ENCODE data around the gene SLC6A20.
"Not testable (repeated sequence)": the region's sequence is repeated elsewhere in the genome, so short reads cannot be mapped to it uniquely, and the experiment has no call there.

SLC6A20 gene

DNA sequence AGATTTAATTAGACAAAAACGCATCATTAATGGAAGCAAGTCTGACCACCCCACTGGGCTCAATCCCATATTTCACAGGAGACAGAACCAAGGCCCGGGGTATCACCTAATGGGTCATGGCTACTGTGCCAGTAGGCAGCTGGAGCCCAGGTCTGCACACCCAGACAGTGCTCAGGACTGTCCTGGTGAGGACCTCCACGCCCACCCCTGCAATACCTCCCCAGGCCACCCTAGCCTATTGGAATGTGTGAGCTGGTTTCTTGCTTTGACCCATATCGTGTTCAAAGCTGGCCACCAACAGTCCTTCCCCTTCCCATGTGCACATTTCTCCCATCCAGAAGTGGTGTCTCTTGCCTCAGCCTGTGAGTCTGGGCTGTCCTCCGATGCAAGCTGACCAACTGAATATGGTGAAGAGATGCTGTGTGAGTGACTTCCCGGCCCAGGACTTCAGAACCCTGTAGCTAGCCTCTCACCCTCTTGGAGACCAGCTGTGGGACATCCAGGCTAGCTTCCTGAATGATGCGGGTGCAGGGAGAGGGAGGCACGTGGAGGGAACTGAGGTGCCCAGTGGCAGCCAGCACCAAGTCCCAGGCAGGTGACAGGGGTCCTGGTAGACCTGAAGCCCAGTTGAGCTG is 19.1 kb downstream of the SLC6A20 start:
- DNase-seq = no peak

DNA sequence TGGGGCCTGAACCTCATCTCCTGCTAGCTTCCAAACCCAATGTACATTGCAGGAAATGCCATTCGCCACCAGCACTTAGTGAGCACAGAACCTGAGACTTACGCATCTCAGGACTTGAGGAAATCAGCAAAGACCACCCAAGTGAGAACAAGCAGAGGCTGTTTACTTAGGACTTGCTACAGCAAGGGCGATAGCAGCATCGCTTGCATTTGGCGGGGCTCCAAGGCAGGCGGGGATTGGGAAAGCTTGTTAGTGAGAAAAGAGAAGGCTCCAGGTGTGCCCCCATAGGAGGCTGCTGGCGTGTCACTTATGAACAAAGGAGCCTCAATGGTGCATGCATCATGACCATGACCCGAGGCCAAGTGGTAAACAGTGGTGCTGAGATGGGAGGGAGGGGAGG is 19.7 kb downstream of the SLC6A20 start:
- DNase-seq = no peak

DNA sequence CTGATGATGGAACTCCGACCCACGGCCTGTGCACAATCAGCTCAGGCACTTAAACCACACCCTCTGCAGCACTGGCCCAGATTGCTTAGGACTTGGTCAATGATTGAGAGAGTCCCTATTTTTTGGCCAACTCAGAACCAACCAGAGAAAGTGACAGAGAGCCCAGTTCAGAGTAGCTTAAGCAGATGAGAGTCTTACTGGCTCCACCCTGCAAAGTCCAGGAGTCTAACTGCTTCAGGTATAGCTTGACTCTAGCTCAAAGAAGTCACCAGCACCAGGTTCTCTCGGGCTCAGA is 20.1 kb downstream of the SLC6A20 start:
- DNase-seq = no peak

DNA sequence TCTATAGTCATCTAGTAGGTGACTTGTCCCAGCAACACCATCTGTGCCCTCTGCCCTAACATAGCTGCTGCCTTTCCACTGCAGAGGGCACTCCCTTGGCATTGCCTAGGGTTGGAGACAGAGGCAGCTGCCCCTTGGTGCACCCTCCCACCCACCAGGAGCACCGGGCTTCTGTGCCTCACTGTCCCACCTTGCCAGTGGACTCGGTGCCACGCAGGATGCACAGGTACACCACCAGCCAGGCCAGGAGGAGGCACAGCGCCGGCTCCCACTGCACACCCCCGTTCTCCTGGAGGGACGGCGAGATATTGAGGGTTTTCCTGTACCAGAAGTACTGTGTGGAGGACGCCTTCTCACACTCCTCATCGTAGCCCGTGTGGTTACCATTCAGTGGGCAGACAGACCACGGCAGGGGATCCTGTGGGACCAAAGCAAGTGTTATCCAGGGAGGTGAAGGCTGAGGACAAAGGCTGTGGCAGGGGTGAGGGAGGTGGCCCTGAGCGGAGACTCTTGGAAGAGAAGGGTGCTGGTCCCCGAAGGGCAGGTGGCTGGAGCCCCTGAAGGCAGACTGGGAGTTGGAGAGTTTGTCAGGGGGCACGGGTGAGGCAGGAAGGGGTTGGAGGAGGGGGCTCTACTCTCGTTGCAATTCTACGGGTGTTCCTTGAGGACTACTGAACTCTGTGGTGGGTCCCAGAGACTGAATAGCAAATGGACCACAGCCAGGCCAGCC is 20.6 kb downstream of the SLC6A20 start:
- DNase-seq = no peak

DNA sequence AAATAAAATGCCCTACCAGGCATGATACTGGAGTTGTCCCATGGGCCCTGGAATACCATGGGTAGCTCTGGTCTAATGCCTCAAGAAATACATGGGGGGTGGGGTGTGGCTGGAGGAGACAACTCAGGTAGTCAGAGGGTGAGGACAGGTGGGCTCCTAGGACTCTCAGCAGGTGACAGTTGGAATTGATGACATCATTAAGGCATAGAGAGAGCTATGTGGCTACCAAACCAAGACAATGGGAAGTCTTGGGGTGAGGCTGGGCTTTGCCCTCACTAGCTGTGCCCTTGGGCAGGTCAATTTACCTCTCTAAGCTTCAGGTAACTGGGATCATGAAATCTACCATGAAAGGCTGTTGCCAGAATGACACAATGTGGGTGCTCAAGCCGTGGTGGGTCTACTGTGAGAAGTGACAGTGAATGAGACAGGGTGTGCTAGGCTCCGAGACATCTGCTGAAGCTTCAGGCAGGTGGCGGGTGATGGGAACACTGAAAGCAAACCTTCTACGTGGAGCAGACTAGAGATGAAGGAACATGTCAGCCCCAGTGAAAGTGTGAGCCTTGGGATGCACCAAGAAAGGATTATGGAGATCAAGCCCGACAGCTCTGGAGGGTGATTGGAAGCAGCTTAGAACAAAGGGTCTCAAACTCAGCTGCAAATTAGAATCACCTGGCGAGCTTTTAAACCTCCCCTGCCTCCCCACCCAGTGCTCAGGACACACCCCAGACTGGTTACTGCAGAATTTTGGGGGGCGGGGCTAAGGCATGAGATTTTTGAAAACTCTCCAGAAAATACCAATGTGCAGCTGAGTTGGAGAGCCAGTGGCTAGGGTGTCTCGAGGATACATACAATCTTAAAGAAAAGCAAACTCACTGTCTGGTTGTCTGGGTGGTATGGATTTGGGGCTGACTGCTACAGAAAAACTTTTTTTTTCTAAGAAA is 21.5 kb downstream of the SLC6A20 start:
- DNase-seq = no peak

DNA sequence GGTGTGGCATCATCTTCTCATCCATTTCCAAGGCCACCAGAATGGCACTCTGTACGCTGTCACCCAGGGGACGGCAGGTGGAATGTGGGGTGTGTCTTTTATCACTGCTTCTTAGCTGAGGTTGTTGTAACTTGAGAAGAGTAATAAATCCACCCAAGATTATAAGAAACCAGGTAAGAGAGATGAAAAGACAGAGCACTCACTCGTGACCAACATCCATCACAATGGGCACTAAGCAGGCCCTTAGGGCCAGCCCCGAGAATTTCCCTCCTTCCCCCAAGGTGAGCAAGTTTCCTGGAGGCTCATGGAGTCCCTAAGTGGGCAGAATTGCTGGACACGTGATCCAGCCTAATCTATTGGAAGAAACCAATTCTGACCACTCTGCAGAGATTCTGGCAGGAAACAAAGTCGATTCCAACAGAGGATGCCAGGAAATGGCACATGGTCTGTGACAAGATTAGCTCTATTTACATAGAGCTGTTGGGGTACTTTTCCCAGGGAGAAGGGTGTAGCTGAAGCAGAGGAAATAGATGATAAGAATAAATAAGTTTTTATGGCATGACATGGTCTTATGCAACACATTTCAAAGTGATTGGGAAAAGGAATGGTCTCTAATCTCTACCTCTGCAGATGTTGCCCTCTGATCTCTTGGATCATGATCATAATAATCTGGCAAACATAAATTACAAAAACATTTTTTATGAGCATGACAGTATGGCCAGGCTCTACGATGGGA is 22.5 kb downstream of the SLC6A20 start:
- DNase-seq = no peak

DNA sequence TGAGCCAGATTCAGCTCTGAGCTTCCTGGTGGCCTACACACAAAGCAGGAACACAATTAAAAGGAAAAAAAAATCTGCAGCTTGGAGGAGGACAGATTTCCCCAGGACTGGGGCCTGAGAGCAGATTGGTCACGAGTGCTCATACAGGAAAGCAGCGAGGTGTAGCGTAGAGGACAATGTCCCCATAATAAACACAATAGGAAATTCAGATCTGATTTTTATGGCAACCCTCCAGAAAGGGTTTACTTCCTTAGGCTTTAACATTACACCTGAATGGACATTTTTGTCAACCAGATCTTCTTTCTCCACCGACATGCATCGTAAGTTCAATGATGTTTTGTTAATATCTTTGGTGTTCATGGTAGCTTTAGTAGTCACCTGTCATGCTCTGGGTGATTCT is 23.3 kb downstream of the SLC6A20 start:
- DNase-seq = no peak

DNA sequence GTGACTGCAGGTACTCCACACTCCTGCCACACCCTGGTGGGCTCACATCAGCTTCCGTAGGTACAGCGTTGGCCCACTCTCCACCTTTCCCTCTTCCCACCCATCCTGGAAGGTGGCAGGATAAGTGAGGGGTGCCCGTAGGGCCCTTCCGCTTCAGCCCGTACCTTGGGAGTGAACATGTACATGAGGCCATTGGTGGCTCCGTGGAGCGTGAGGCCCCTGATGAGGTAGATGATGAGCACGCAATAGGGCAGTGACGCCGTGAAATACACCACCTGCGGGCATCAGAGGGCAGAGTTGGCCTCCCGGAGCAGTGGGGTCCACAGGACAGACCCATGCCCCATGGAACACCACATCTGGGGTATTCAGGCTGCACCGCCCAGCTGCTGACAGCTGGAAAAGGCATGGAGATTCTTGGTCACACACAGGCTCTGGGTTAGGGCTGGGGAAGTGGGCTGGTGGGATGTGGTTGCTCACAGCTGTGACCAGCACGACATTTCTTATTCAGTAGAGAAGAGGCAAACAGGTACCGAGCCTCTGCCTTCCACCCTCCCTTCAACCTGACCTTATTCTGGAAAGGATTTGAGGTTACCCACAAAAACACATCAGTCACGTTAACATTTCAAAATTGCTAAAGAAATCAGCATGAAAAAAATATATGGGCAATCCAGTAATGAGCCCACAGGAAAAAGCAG is 23.8 kb downstream of the SLC6A20 start:
- no peak for DNase-seq

DNA sequence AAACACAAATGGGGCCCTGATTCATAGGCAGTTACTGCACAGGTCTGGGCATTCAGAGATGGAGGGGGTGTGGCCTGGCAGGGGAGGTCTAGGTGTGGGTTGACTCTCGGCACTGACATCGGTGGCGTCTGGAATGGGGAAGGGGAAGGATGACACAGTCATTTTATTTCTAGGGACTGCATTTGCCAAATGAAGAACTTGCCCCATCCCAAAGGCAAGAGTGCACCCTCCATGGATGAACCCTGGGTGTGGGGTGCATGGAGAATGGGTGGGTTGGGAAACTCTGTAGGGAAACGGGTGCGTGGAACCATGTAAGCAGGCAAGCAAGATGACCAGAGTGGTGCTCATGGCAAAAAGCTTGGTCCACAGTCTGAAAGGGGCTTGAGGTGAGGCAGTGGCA is 24.5 kb downstream of the SLC6A20 start:
- no peak for DNase-seq

DNA sequence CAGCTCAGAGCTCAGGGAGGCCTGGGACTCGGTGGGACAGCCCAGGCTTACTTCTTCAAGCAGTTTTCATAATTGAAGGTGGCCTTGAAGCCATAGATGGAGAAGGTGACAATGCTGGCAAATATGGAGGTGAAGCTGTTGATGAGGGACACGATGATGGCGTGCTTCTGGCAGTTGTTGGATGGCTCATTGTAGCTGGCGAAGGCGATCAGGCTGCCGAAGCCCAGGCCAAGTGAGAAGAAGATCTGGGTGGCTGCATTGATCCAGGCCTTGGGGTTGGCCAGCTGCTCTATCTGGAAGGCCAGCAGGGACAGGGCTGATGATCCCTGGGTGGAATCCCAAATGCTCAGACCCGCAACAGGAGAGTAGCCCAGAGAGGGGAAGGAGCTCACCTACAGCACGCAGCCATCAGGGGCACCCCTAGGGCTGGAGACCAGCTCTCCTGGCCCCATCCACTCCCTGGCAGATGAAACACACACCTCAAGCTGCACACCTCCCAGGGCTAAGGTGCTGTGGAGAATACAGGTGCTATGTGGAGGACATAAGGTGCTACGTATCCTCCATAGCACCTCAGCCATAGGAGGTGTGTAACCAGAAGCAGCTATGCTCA is 25.1 kb downstream of the SLC6A20 start:
- DNase-seq = no peak

DNA sequence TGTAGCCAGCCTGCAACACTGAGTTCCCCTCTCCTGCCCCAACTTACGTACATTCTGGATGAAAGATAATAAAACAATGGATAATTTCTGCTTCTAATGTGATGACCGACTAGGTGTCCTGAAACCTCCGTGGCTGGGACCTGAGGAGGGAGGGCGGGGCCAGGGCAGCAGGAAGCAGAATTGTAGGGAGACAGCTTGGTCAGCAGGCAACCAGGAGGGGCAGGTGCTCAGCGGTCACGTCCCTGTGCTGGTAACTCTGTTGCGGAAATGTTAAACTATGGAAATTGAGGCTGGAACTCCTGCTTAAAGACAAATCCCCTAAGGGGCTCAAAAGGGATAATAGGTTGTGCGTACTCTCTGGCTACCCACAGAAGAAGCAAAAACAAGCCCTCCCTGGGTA is 30.4 kb downstream of the SLC6A20 start:
- no peak for DNase-seq

DNA sequence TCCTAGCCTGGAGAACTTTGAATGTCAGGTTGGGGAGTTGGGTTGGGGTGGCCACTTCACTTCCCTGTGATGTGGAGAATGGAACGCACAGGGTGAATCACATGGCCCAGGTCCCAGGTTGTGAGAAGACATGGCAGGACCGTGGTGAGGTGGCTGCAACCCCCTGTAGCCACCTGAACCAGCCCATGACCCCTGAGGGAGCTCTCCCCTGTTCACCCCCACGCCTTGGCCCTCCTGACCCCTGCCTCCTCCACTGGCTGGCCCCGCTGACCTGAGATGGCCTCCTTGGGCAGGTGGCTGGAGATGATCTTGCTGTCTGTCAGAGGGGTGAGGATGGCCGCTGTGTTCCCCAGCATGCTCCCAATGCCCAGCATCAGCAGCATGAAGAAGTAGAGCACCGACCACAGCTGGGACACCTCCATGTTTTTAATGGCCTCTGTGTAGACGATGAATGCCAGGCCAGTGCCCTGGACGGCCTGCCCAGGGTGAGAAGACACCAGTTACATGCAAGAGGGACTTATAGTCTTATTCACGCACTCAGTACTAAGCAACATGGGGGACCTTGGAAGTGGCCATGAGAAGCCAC is 31.0 kb downstream of the SLC6A20 start:
- DNase-seq = no peak

DNA sequence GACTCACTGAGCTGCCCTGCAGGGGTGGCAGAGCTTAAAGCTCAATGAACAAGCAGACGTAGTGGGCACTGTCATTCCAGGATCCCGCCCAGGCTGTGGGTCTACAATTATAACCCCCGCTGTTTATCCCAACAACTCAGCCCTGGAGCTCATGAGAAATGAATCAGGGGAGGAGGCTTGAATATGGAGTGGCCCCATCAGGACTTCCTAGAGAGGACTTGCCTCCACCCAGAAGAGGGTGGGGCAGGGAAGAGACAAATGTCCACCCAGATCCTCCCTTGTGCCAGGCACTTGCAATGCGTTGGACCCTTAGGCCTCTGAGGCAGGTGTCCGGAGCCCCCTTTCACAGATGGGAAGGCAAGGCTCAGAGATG is 33.0 kb downstream of the SLC6A20 start:
- DNase-seq = no peak

DNA sequence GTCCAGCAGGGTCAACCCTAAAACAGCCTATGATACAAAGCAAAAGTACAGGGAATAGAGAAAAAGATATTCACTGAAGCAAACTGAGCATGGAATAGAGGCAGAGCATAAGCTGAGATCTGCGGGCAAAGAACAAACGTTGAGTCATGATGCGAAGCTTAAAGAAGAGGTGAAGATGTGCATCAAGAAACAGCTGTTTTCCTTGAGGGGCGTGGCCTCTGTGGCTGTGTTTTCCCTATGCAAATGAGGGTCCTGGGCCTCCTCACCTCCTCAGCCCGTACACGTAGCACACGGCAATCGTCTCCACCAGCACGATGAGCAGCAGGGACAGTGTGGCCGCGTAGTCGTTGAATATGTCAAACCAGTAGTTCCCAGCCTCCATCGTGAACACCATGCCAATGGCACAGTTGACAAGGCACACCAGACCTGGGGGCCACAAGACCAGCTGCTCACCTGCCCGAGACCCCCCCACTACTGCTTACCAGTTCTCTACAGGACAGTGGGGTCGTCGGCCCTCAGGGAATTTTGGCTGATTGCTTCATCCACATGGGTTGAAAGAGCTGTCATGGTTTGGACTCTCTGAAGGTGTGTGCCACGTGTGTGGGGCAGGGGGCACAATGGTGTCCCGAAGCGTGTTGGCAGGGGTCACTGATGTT is 33.6 kb downstream of the SLC6A20 start:
- DNase-seq = no peak

DNA sequence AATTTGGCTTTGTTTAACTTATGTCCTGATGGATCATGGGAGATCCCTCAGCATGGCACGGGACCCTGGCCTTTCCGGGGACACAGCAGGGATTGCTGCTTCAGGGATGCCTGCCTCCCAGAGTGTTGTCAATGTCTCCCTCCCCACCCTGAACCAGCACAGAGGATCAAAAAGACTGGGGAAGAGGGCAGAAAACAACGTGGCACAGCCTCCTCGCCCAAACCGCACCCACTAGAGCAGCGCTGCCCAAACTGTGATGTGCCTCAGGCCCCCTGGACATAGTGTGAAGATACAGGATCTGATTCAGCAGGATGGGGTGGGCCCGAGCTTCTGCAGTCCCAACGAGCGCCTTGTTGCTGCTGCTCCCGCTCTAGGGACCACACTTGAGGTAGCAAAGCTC is 34.5 kb downstream of the SLC6A20 start:
- DNase-seq = no peak

DNA sequence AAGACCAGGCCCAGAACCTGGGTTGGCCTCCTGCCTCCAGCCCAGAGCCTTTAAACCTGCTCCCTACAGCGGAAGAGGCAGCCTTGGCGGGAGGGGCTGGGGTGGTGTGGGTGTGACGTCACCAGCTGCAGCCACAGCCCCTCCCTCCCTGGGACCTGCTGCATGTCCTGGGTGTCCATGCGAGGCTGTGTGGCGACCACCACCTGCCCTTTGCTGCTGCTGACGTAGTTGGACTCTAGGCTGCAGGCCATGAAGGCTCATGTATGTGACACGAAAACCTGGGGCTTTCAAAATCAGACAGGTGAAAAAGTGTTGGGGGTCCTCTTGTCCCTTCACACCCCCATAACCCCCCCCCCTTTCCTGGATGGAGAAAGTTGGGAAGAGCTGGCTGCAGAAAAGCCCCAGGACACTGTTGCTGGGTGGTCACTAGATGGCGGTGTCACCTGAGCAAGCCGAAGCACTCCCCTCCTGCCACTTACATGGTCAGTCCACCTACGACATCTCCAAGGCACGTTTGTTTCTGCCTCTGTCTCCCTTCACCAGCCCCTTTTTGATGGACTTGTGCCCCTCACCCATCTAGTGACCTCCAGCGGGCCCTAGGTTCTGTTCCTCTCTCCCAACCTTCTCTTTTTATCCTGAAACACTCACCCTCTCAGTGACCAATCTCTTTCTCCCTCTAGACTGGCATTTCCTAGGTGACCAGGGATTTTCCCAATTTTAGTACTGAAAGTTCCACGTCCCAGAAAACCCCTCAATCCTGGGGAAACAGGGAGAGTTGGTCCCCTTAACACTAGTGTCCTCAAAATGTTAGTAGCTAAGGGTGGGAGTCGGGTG is 35.2 kb downstream of the SLC6A20 start:
- DNase-seq = peak; percentile 48

DNA sequence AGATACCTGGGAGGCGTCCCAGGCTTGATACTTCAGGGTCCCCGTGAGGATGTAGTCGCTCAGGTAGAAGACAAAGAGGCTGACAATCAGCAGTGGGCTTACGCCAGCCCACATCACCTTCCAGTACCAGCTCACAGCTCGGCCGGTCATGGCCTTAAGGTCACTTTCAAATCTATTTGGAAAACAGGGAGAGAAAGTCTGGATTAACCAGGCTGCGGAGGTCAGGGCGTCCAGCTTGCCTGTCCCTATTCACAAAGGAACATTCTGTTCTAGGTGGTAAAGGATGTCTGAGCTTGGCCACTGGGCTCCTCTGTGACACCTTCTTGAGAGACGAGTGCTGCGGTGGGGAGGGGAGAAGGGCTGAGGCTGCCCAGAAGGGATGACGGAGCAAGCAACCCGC is 36.5 kb downstream of the SLC6A20 start:
- DNase-seq = no peak

DNA sequence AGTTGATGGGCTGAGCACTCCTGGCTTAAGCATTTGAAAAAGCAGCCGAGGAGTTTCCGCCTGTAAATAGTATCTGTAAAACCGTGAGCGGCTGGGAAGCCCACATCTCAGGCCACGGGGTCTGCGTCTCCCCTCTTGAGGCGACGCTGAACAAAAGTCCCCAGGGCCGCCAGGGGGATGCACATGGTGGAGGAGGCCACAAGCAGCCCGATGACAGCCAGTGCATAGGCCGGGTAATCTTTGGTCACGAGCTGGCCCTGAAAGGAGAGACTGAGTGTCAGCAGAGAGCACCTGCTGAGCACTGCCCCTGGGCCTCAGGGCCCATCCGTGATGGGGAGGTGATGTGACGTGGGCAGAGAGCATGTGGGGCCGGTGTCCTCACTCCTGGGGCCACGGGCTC is 37.5 kb downstream of the SLC6A20 start:
- DNase-seq = no peak

DNA sequence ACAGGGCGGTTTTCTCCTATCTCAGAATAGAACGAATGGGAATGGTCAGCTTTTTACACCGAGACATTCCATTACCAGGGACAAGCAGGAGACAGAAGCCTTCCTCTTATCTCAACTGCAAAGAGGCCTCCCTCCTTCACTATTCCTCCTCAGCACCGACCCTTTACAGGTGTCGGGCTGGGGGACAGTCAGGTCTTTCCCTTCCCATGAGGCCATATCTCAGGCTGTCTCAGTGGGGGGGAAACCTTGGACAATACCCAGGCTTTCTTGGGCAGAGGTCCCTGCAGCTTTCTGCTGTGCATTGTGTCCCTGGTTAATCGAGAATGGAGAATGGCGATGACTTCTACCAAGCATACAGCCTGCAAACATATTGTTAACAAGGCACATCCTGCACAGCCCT is 39.2 kb downstream of the SLC6A20 start:
- not testable (repeated sequence) for DNase-seq

DNA sequence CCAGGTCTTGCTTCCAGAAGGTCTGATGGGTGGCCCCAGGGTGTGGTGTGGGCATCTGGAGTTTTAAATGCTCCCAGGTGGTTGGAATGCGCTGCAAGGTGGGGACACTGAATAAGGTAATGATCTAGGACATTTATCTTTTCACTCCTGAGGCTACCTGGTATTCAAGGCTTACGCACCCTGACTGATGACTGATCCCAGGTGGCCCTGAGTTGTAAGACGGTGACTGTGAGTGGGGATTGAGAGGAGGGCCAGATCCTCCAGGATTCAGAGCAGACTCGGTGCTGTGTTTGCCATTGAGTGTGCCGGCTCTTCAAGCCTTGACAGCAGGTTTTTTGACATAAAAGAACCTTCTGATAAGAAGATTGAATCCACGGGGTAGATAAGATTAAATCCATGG is 40.3 kb downstream of the SLC6A20 start:
- no peak for DNase-seq

All from fibroblast of skin of right quadriceps (primary cell).